Measurements from ENCODE around the gene USP5. TPM values are rescaled to one million over a fixed set of nuclear protein-coding genes. Genes with fewer than 3 reads are reported as not detected.

USP5 gene
- total and polyA plus RNA-seq, 5 donors = 29.4 to 74.6 (median 69.1) TPM

GRCh38 chr12:6826125-6826733, 25.7 kb upstream of the USP5 start:
- Histone ChIP-seq H3K27me3 (ENCODE audit: control insufficient read depth, insufficient read depth) (no peaks in the 10 kb centered on the region), H3K4me3 (ENCODE audit: low read length) (no peak overlapping the region), H3K4me1 (ENCODE audit: control insufficient read depth, insufficient read depth, low read length) (peaks cover 2% of the 10 kb centered on the region), H3K27ac (ENCODE audit: low read length) (no peak overlapping the region), H3K9me3 (ENCODE audit: control insufficient read depth, low read length) (no peaks in the 10 kb centered on the region)
- intact Hi-C loops (cut with DNase I) = loop anchor here (5.0 to 10.0 kb wide), 4 partner anchors 71 to 211 kb away; partner anchors contain the start of gene MLF2 (in 3 of the 4)
- WGBS = 79% methylated on average over 17 of the region's 17 CpGs
- DNase-seq = peak in 1 of 3 donors; percentile 68
- ATAC-seq = no peak

- no peaks in the 10 kb centered on the region for H3K27me3 ChIP-seq (ENCODE audit: control insufficient read depth, insufficient read depth)
- H3K9me3 ChIP-seq (ENCODE audit: control insufficient read depth, low read length) = no peaks in the 10 kb centered on the region
- no peak overlapping the region for H3K4me3 ChIP-seq (ENCODE audit: low read length)
- ATAC-seq = no peak
- peak overlapping the region; percentile 22 for H3K27ac ChIP-seq (ENCODE audit: low read length)
- H3K4me1 ChIP-seq (ENCODE audit: control insufficient read depth, insufficient read depth, low read length) = peaks cover 2% of the 10 kb centered on the region
- WGBS = 73% methylated on average over 22 of the region's 22 CpGs
- peak in 1 of 3 donors; percentile 67 for DNase-seq
- intact Hi-C loops (cut with DNase I) = loop anchor here (5.0 to 10.0 kb wide), 4 partner anchors 72 to 212 kb away; partner anchors contain the start of gene MLF2 (in 3 of the 4)
These were observed 25.1 kb upstream of the USP5 start for GRCh38 chr12:6826734-6827436.

GRCh38 chr12:6827437-6827911, 24.5 kb upstream of the USP5 start:
- Histone ChIP-seq H3K4me3 (ENCODE audit: low read length) (no peak overlapping the region), H3K27me3 (ENCODE audit: control insufficient read depth, insufficient read depth) (no peaks in the 10 kb centered on the region), H3K9me3 (ENCODE audit: control insufficient read depth, low read length) (no peaks in the 10 kb centered on the region), H3K4me1 (ENCODE audit: control insufficient read depth, insufficient read depth, low read length) (peaks cover 2% of the 10 kb centered on the region), H3K27ac (ENCODE audit: low read length) (peak overlapping the region; percentile 22)
- intact Hi-C loops (cut with DNase I) = loop anchor here (5.0 to 10.0 kb wide), 4 partner anchors 73 to 213 kb away; partner anchors contain the start of gene MLF2 (in 3 of the 4)
- DNase-seq (peak; percentile 89 to 96 (median 95)), ATAC-seq (peak; percentile 53 to 60)
- WGBS = 8% methylated on average over 8 of the region's 8 CpGs

GRCh38 chr12:6827982-6828780, 23.8 kb upstream of the USP5 start, which contains the start of gene P3H3:
TSS of gene P3H3 (plus strand) at chr12:6828407. CDS start at chr12:6828441, 34 bp downstream.
- WGBS = under 1% methylated on average over 59 of the region's 60 CpGs
- H3K4me1 ChIP-seq (ENCODE audit: control insufficient read depth, insufficient read depth, low read length) = peaks cover 2% of the 10 kb centered on the region
- H3K27ac ChIP-seq (ENCODE audit: low read length) = peak within 1 kb of the TSS; percentile 48
- DNase-seq (peak in 2 of 3 donors; percentile 78 to 81), ATAC-seq (peak in 1 of 2 donors; percentile 6)
- peak within 1 kb of the TSS; percentile 75 for H3K4me3 ChIP-seq (ENCODE audit: low read length)
- H3K27me3 ChIP-seq (ENCODE audit: control insufficient read depth, insufficient read depth) = no peaks in the 10 kb centered on the region
- intact Hi-C loops (cut with DNase I) = loop anchor here (5.0 to 10.0 kb wide), 4 partner anchors 73 to 213 kb away; partner anchors contain the start of gene MLF2 (in 3 of the 4)
- no peaks in the 10 kb centered on the region for H3K9me3 ChIP-seq (ENCODE audit: control insufficient read depth, low read length)

- Histone ChIP-seq H3K4me1 (ENCODE audit: control insufficient read depth, insufficient read depth, low read length) (peaks cover 2% of the 10 kb centered on the region), H3K9me3 (ENCODE audit: control insufficient read depth, low read length) (no peaks in the 10 kb centered on the region), H3K27me3 (ENCODE audit: control insufficient read depth, insufficient read depth) (no peaks in the 10 kb centered on the region), H3K4me3 (ENCODE audit: low read length) (peak overlapping the region; percentile 75), H3K27ac (ENCODE audit: low read length) (peak overlapping the region; percentile 48)
- under 1% methylated on average over 71 of the region's 71 CpGs for WGBS
- ATAC-seq (peak; percentile 18 to 19), DNase-seq (peak in 2 of 3 donors; percentile 76 to 79)
- intact Hi-C loops (cut with DNase I) = loop anchor here (5.0 to 10.0 kb wide), 4 partner anchors 74 to 214 kb away; partner anchors contain the start of gene MLF2 (in 3 of the 4)
These were observed 23.0 kb upstream of the USP5 start for GRCh38 chr12:6828781-6829535.

- 44% methylated on average over 19 of the region's 19 CpGs for WGBS
- Histone ChIP-seq H3K4me3 (ENCODE audit: low read length) (peak overlapping the region; percentile 75), H3K27me3 (ENCODE audit: control insufficient read depth, insufficient read depth) (no peaks in the 10 kb centered on the region), H3K4me1 (ENCODE audit: control insufficient read depth, insufficient read depth, low read length) (peaks cover 2% of the 10 kb centered on the region), H3K9me3 (ENCODE audit: control insufficient read depth, low read length) (no peaks in the 10 kb centered on the region), H3K27ac (ENCODE audit: low read length) (peak overlapping the region; percentile 48)
- peak in 1 of 3 donors; percentile 77 for DNase-seq
- ATAC-seq = peak; percentile 2
- intact Hi-C loops (cut with DNase I) = loop anchor here (5.0 to 10.0 kb wide), 4 partner anchors 75 to 215 kb away; partner anchors contain the start of gene MLF2 (in 3 of the 4)
These were observed 22.3 kb upstream of the USP5 start for GRCh38 chr12:6829536-6830220.

GRCh38 chr12:6830286-6830890, 21.6 kb upstream of the USP5 start:
- ATAC-seq (no peak), DNase-seq (no peak)
- Histone ChIP-seq H3K4me3 (ENCODE audit: low read length) (no peak overlapping the region), H3K4me1 (ENCODE audit: control insufficient read depth, insufficient read depth, low read length) (peaks cover 2% of the 10 kb centered on the region), H3K27ac (ENCODE audit: low read length) (no peak overlapping the region), H3K27me3 (ENCODE audit: control insufficient read depth, insufficient read depth) (no peaks in the 10 kb centered on the region), H3K9me3 (ENCODE audit: control insufficient read depth, low read length) (no peaks in the 10 kb centered on the region)
- intact Hi-C loops (cut with DNase I) = no loop called here
- 78% methylated on average over 11 of the region's 11 CpGs for WGBS

- no peak overlapping the region for H3K4me3 ChIP-seq (ENCODE audit: low read length)
- DNase-seq (no peak), ATAC-seq (no peak)
- WGBS = 87% methylated on average over 6 of the region's 6 CpGs
- H3K27me3 ChIP-seq (ENCODE audit: control insufficient read depth, insufficient read depth) = no peaks in the 10 kb centered on the region
- H3K9me3 ChIP-seq (ENCODE audit: control insufficient read depth, low read length) = no peaks in the 10 kb centered on the region
- intact Hi-C loops (cut with DNase I) = no loop called here
- H3K27ac ChIP-seq (ENCODE audit: low read length) = no peak overlapping the region
- H3K4me1 ChIP-seq (ENCODE audit: control insufficient read depth, insufficient read depth, low read length) = peaks cover 2% of the 10 kb centered on the region
These were observed 21.0 kb upstream of the USP5 start for GRCh38 chr12:6830999-6831398.

GRCh38 chr12:6831450-6831995, 20.4 kb upstream of the USP5 start:
- Histone ChIP-seq H3K4me3 (ENCODE audit: low read length) (no peak overlapping the region), H3K27me3 (ENCODE audit: control insufficient read depth, insufficient read depth) (no peaks in the 10 kb centered on the region), H3K9me3 (ENCODE audit: control insufficient read depth, low read length) (no peaks in the 10 kb centered on the region), H3K27ac (ENCODE audit: low read length) (no peak overlapping the region), H3K4me1 (ENCODE audit: control insufficient read depth, insufficient read depth, low read length) (peaks cover 2% of the 10 kb centered on the region)
- ATAC-seq (no peak), DNase-seq (no peak)
- WGBS = 83% methylated on average over 12 of the region's 12 CpGs
- intact Hi-C loops (cut with DNase I) = no loop called here

All from right cardiac atrium (tissue), 5 donors.